Keratinocyte (primary cell): ENCODE measurements around the gene SEMA4G. TPM values are rescaled to one million over a fixed set of nuclear protein-coding genes. Genes with fewer than 3 reads are reported as not detected.

Experiments used
- DNase-seq: peaks from one replicate; pipeline ENCODE4 v3.0.0-alpha.2; 2011; ENCODE audit warnings: low read depth, missing footprints, low spot score
- FAIRE-seq: peaks from 2 replicates; lab custom pipeline; 2011; peaks lifted over from hg19 to GRCh38; lab: Jason Lieb, UNC
- H2AFZ ChIP-seq: 2 replicates; pipeline ENCODE4 v1.6.0; 2012; ENCODE audit warnings: low read length, control low read depth, inconsistent platforms; ENCODE audit not compliant: control insufficient read depth
- H3K27ac ChIP-seq: 2 replicates; pipeline ENCODE4 v1.5.1; 2011; ENCODE audit warnings: low read length; ENCODE audit not compliant: control insufficient read depth, insufficient read depth
- H3K27me3 ChIP-seq: 3 replicates; pipeline ENCODE4 v1.6.0; 2011; ENCODE audit warnings: low read length; ENCODE audit not compliant: control insufficient read depth, insufficient read depth; ENCODE audit errors: extremely low read depth
- H3K36me3 ChIP-seq, 2 experiments: 2 replicates in 1 of 2; 3 replicates in 1 of 2; pipeline ENCODE4 v1.5.1; 2011; ENCODE audit warnings: low read length in 2 of 2, mild to moderate bottlenecking in 1 of 2; ENCODE audit not compliant: control insufficient read depth in 2 of 2, insufficient read depth in 2 of 2; ENCODE audit errors: extremely low read depth in 1 of 2
- H3K4me1 ChIP-seq: 3 replicates; pipeline ENCODE4 v1.5.1; 2011; ENCODE audit warnings: low read length; ENCODE audit not compliant: control insufficient read depth, insufficient read depth; ENCODE audit errors: extremely low read depth
- H3K4me2 ChIP-seq: 3 replicates; pipeline ENCODE4 v1.6.0; 2011; ENCODE audit warnings: low read depth, low read length; ENCODE audit not compliant: control insufficient read depth, insufficient read depth; ENCODE audit errors: extremely low read depth
- H3K4me3 ChIP-seq, 3 experiments: fragments of 200-600 bp in 1 of 3; sonication (generic) in 1 of 3; 2 replicates in 2 of 3; 3 replicates in 1 of 3; pipeline ENCODE4 v1.5.1; 2011 to 2016; ENCODE audit warnings: low read length in 3 of 3, mild to moderate bottlenecking in 3 of 3, control low read depth in 2 of 3, inconsistent platforms in 1 of 3, low read depth in 1 of 3, mixed read lengths in 1 of 3, mixed run types in 1 of 3, moderate library complexity in 1 of 3; ENCODE audit not compliant: control insufficient read depth in 2 of 3, insufficient read depth in 2 of 3; ENCODE audit errors: extremely low read depth in 1 of 3
- H3K79me2 ChIP-seq: 2 replicates; pipeline ENCODE4 v1.6.0; 2012; ENCODE audit warnings: low read length; ENCODE audit not compliant: control insufficient read depth, insufficient read depth
- H3K9ac ChIP-seq: 3 replicates; pipeline ENCODE4 v1.6.0; 2011; ENCODE audit warnings: low read length; ENCODE audit not compliant: control insufficient read depth, insufficient read depth; ENCODE audit errors: extremely low read depth
- H3K9me1 ChIP-seq: 3 replicates; pipeline ENCODE4 v1.6.0; 2011; ENCODE audit warnings: low read length; ENCODE audit not compliant: control insufficient read depth, insufficient read depth; ENCODE audit errors: extremely low read depth
- H3K9me3 ChIP-seq: 2 replicates; pipeline ENCODE4 v1.5.1; 2012; ENCODE audit warnings: low read depth, low read length; ENCODE audit not compliant: control insufficient read depth
- H4K20me1 ChIP-seq: 3 replicates; pipeline ENCODE4 v1.6.0; 2011; ENCODE audit warnings: low read length; ENCODE audit not compliant: control insufficient read depth, insufficient read depth; ENCODE audit errors: extremely low read depth
- EZH2 ChIP-seq: IDR thresholded peaks from one replicate; pipeline ENCODE4 v1.6.1; 2012; ENCODE audit warnings: inconsistent platforms, mild to moderate bottlenecking, low read length, moderate library complexity
- dilution Hi-C: fragments of 300-500 bp; cut with MboI; formaldehyde crosslinking; loops from one replicate; pipeline ENCODE4 v1.7.0; 2020; ENCODE audit warnings: low sequenced_read_pairs; ENCODE audit not compliant: extremely low pct_ligation_motif_present
- polyA plus RNA-seq, 5 experiments: library from polyadenylated mRNA; depleted of rRNA in 3 of 5; stranded (reverse) in 3 of 5; stranded (forward) in 1 of 5; unstranded in 1 of 5; fragments of >200 nt; gene quantifications; 1 replicate in 1 of 5; 2 replicates in 3 of 5; 3 replicates in 1 of 5; pipeline versions ENCODE4 v1.2.1 to v1.2.3, GENCODE V29; 2011 to 2012; ENCODE audit warnings: missing spikeins in 2 of 5, low read depth in 1 of 5, low replicate concordance in 1 of 5
- TF ChIP-seq, protein P1 (sequence below), 3 experiments: IDR thresholded peaks in 1 of 3; conservative IDR thresholded peaks in 1 of 3; optimal IDR thresholded peaks in 1 of 3; 2 replicates in 2 of 3; 3 replicates in 1 of 3; pipeline versions ENCODE3 to v1.5.1; 2011; ENCODE audit warnings: low read length in 3 of 3, mild to moderate bottlenecking in 3 of 3, moderate library complexity in 2 of 3, control low read depth in 1 of 3, inconsistent platforms in 1 of 3; ENCODE audit not compliant: insufficient read depth in 2 of 3; ENCODE audit errors: extremely low read depth in 1 of 3

The SEMA4G gene
- polyA plus RNA-seq, 1 donor (not counting 4 experiments of a cell fraction or from before 2014, with no cell fraction given) = 1.2 TPM

DNA sequence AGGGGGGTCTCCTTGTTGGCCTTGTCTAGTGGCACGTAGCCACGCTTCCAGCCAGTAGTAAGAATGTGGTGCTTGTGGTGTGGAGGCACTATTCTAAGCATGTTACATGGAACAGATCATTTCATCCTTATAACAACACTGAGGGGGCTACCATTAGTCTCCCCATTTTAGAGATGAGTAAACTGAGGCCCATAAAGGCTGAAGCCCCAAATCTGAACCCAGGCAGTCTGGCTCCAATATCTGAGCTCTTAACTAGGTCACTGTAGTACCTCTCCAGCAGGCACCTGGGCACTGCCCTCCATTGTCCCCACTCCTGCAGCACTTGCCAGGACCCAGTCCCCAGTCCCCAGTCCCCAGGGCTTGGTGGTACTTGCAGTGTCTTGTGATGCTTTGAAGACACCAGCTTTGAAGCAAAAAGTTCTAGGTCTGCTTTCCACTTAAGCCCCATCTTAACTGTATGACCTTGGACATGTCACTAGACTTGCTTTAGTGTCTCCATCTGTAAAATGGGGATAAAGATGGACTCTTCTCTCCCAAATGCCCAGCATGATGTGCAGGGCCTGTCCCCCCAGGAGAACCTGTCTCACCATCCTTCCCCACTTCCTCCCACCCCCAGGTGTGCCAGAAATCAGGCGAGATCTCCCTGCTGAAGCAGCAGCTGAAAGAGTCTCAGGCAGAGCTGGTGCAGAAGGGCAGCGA lies 36.7 kb downstream of the SEMA4G start:
- Histone ChIP-seq H3K27ac (no peak overlapping the region), H3K27me3 (no peaks in the 10 kb centered on the region), H4K20me1 (no peaks in the 10 kb centered on the region), H3K79me2 (peaks cover 12% of the 10 kb centered on the region), H3K36me3 (peaks cover 15 to 26% of the 10 kb centered on the region in 2 experiments), H3K9me1 (no peaks in the 10 kb centered on the region), H3K4me2 (no peak overlapping the region), H2AFZ (no peak overlapping the region), H3K4me3 (no peak overlapping the region), H3K4me1 (peaks cover 7% of the 10 kb centered on the region), H3K9me3 (no peaks in the 10 kb centered on the region), H3K9ac (no peak overlapping the region)
- TF ChIP-seq EZH2 = no peak
- TF ChIP-seq, protein P1, sequence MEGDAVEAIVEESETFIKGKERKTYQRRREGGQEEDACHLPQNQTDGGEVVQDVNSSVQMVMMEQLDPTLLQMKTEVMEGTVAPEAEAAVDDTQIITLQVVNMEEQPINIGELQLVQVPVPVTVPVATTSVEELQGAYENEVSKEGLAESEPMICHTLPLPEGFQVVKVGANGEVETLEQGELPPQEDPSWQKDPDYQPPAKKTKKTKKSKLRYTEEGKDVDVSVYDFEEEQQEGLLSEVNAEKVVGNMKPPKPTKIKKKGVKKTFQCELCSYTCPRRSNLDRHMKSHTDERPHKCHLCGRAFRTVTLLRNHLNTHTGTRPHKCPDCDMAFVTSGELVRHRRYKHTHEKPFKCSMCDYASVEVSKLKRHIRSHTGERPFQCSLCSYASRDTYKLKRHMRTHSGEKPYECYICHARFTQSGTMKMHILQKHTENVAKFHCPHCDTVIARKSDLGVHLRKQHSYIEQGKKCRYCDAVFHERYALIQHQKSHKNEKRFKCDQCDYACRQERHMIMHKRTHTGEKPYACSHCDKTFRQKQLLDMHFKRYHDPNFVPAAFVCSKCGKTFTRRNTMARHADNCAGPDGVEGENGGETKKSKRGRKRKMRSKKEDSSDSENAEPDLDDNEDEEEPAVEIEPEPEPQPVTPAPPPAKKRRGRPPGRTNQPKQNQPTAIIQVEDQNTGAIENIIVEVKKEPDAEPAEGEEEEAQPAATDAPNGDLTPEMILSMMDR (optimal IDR thresholded peaks at IDR 0.05 in 1 of 3, IDR thresholded peaks at IDR 0.05 in 1 of 3, conservative IDR thresholded peaks at IDR 0.05 in 1 of 3; ENCODE audit: extremely low read depth in 1 of 3, insufficient read depth in 2 of 3, low read length in 3 of 3) = no peak
- FAIRE-seq (no peak), DNase-seq (no peak)
- dilution Hi-C loops = no loop called here

DNA sequence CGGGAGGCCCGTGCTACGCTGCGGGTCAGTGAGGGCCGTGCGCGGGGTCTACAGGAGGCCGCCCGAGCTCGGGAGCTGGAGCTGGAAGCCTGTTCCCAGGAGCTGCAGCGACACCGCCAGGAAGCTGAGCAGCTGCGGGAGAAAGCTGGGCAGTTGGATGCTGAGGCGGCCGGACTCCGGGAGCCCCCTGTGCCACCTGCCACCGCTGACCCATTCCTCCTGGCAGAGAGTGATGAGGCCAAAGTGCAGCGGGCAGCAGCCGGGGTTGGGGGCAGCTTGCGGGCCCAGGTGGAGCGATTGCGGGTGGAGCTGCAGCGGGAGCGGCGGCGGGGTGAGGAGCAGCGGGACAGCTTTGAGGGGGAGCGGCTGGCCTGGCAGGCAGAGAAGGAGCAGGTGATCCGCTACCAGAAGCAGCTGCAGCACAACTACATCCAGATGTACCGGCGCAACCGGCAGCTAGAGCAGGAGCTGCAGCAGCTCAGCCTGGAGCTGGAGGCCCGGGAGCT lies 37.3 kb downstream of the SEMA4G start:
- DNase-seq (no peak), FAIRE-seq (no peak)
- Histone ChIP-seq H3K9me1 (no peaks in the 10 kb centered on the region), H2AFZ (no peak overlapping the region), H3K36me3 (peaks cover 15 to 26% of the 10 kb centered on the region in 2 experiments), H3K9ac (no peak overlapping the region), H3K4me1 (peaks cover 7% of the 10 kb centered on the region), H4K20me1 (no peaks in the 10 kb centered on the region), H3K9me3 (no peaks in the 10 kb centered on the region), H3K79me2 (peaks cover 10% of the 10 kb centered on the region), H3K27me3 (no peaks in the 10 kb centered on the region), H3K4me2 (no peak overlapping the region), H3K4me3 (no peak overlapping the region), H3K27ac (no peak overlapping the region)
- dilution Hi-C loops = no loop called here
- TF ChIP-seq, protein P1 (optimal IDR thresholded peaks at IDR 0.05 in 1 of 3, IDR thresholded peaks at IDR 0.05 in 1 of 3, conservative IDR thresholded peaks at IDR 0.05 in 1 of 3; ENCODE audit: extremely low read depth in 1 of 3, insufficient read depth in 2 of 3, low read length in 3 of 3) = no peak
- no peak for TF ChIP-seq EZH2
